ENCODE measurements around the gene SPAG9.

The SPAG9 gene

DNA sequence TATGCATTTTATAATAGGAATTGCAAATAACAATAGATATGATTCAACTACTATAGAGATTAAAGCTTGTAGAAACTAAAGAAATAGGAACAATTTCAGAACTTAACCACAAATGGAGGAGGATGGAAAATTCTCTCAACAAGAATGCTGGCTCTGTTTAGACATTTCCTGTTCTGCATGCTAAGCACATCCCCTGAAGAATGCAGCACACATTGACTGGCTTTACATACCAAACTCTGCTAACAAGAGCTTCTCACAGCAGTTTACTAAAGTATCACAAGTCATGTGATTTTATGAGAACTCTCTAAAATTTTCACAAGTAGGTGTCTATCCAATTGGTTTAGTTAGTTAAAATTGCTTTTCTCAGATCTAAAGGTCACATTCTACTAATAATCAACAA is 85.2 kb downstream of the SPAG9 start:
- peak; percentile 35 for DNase-seq

DNA sequence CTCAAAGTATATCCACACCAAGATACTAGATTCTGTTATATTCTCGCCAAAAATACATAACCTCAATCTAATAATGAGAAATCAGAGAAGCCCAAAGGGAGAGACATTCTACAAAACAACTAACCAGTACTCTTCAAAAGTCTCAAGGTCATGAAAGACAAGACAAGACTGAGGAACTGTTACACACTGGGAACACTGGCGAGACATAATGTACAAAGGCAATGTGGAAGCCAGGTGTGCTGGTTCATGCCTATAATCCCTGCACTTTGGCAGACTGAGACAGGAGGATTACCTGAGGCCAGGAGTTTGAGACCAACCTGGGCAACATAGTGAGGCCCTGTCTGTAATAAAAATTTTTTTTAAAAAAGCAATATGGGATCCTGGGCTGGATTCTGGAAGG is 85.9 kb downstream of the SPAG9 start:
- DNase-seq: no peak

DNA sequence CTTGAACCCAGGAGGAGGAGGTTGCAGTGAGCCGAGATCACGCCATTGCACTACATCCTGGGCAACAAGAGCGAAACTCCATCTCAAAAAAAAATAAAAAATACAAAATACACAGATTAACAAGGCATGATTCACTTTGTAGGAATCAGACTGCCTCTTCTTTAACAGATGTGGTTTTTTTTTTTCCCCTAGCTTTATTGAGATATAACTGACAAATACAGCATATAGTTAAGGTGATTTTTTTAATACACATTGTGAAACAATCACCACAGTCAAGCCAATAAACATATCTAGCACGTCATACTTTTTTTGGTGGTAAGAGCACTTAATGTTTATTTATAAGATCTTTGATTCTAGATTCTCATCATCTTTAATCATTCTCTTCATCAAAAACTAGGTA is 87.8 kb downstream of the SPAG9 start:
- DNase-seq: no peak

DNA sequence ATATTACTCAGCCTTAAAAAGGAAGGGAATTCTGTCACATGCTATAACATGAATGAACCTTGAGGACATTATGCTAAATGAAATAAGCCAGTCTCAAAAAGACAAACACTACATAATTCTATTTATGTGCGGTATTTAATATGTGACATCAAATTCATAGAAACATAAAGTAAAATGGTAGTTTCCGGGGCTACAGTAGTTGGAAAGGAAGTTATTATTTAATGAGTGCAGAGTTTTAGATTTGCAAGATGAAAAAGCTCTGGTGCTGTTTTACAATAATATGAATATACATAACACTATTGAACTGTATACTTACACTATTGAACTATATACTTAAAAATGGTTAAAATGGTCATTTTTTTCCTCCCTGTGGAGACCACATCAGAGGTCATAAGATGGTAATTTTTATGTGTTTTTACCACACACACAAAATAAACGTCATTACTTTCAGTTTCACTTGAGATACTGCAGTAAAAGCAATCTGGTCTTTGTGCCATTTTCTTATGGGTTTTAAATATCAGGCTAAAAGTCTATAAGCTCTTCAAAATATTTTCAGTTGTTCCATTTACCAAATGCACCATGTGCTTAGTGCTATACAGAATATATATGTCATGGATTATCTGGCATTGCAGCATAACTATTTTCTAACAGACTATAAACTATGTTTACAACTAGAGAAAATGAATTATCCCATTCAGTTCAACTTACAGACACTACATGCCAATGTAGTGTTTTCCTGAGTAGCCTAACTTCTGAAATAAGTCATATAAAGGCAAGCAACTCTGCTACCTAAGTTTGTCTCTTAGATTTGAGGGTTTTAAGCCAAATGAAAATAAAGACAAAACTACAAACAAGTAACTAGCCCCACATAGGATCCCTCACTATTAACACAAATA is 90.9 kb downstream of the SPAG9 start:
- DNase-seq: no peak

DNA sequence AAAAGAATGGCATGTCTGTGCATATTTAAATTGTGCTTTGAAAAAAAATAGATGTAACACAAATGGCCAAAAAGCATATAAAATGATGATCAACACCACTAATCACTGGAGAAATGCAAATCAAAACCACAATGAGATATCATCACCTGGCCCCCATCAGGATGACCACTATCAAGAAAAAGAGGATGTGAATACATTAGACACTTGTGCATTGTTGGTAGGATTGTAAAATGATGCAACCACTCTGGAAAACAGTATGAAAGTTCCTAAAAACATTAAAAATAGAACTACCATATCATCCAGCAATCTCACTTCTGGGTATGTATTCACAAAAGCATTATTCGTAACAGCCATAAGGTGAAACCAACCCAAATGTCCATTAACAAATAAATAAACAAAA is 91.5 kb downstream of the SPAG9 start:
- DNase-seq: no peak

DNA sequence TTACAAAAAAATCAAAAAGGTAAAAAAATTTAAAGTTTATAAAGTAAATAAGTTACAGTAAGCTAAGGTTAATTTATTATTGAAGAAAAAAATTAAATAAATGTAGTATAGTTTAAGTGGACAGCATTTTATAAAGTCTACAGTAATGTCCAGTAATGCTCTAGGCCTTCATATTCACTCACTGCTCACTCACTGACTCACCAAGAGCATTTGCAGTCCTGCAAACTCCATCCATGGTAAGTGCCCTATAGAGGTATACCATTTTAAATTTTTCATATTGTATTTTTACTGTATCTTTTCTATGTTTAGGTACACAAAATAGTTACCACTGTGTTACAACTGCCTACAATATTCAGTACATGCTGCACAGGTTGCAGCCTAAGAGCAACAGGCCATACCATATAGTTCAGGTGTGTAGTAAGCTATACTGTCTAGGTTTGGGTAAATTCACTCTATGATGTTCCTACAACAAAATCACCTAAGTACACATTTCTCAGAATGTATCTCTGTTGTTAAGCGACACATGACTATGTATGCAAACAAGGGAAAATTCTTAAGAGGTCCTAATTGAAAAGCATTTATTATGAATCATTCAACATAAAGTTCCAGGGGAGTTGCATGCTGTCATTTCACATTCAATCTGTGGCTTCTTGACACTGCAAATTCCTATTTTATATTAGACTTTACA is 92.3 kb downstream of the SPAG9 start:
- DNase-seq: no peak

DNA sequence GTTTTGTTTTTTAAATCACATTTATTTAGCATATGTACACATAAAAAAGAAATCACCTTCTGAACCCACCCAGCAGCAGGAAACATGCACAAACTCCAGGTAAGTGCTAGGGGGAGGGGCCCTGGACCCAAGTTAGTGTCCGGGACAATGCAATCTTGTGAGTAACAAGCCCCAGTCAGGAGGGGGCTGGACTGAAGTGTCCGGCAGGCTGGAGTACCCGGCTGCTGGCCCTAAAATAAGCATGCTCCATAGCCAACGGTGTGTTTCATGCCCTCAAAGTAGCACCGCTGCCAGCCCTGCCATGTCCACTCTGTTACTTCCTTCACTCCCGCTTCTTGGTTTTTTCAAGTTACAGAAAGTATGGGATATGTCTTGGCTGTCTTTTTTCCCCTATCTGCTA is 102.1 kb downstream of the SPAG9 start:
- DNase-seq: no peak

DNA sequence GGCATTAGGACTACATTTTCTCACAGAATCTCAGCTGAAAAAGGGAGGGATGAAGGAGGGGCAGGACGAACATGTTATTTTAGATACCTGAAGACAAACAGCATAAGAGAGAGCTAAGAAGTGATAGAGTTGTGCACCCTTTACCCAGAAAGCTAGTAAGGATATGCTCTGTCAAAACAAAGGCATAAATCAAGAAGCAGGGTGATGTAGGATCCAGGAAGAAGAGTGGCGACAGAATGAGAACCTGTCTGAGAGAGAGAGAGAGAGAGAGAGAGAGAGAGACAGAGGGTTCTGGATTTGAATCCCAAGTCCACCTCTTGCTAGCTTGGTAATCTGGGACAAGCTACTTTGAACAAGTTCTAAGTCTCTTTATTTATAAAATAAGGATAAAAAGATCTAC is 103.4 kb downstream of the SPAG9 start:
- no peak for DNase-seq

DNA sequence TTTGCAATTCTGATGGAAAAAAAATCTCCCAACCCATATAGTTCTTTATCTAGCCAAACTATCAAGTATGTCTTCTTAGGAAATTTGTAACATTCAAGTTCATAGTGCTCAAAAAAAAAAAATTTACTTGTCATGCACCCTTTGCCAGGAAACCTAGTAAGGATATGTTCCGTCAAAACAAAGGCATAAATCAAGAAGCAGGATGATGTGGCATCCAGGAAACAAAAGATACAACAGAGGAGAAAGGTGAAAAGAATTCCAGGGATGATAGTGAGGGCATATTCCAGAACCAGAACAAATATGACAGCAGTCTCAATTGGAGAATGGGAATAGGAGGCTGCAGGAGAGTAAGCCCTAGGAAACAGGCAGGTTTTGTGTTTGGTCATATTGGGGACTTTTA is 104.6 kb downstream of the SPAG9 start:
- DNase-seq: no peak

DNA sequence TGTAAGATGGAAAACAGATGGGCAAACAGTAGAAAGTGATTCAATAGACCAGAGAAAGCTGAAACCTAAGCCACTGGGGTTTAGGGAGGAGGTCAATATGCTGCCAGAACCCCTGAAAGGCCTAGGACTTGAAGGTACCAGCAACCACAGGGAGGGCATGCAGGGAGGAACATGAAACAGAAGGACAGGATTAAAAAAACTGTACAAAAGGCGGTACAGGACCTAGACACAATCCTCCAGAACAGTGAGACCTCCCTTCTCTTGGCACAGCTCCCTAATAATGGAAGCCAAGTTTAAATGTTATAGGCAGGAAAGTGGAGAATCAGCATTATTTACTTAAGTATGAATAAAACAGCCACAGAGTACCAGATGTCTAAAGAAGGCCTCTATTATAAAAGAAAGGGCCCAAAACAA is 105.5 kb downstream of the SPAG9 start:
- no peak for DNase-seq

DNA sequence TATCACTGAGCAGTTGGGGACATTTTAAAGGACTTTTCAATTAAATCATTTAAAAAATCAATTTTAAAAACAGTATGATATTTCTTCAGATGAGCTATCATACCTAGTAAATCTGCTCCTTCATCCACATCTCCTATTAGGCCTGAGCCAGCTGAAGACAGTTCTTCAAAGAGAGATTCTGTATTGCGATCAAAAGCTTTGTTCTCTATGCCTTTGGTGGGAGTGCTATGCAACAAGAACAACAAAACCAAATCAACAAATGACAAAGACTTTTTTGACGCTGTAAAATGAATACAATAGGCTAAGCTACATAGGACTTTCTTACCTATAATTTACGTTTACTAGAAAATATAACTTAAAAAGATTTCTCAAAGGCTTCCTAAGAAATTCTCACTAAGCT is 106.5 kb downstream of the SPAG9 start:
- DNase-seq: no peak

DNA sequence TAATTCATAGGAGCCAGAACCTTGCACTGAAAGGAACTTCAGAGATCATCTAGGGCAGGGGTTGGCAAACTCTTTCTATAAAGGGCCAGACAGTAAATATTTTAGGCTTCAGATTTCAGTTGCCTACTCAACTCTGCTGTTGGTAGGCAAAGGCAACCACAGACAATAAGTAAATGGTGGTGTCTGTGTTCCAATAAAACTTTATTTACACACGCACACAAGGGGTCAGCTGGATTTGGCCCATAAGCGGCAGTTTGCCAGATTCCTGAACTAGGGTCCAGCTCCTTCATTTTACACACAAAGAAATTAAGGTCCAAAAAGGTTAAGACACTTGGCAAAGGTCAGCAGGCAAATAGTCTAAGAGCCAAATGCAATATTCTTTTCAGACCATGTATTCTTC is 107.3 kb downstream of the SPAG9 start:
- DNase-seq: no peak

DNA sequence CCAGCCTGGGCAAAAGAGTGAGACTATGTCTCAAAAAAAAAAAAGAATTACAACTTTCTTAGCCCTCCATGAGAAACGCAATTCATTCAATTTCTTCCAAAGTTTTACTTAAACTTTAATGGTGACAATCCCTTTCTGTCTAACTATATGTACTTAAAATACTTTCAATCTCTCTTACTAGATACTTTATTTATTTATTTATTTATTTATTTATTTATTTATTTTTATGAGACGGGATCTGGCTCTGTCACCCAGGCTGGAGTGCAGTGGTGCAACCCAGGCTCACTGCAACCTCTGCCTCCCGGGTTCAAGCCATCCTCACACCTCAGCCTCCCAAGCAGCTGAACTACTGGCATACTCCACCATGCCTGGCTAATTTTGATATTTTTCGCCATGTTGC is 108.1 kb downstream of the SPAG9 start:
- no peak for DNase-seq

DNA sequence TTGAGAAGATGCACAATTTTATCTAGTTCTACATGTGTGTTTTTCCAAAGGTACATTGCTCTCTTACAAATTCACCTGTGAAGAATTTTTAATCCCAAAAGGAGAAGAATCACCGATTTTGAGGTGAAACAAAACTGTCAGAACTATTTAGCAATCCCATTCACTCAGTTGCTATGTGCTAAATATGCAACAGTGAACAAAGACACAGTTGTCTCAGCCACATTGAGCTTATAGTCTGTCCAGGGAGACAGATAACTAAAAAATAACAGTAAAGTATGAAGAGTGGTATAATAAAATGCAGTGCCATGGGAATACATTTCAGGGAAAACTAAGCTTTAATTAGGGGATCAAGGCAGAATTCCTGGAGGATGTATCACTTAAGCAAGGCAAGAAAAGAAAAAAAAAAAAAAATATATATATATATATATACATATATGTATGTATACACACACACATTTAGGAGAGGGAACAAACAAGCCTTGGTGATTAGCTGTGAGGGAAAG is 110.4 kb downstream of the SPAG9 start:
- DNase-seq: no peak

DNA sequence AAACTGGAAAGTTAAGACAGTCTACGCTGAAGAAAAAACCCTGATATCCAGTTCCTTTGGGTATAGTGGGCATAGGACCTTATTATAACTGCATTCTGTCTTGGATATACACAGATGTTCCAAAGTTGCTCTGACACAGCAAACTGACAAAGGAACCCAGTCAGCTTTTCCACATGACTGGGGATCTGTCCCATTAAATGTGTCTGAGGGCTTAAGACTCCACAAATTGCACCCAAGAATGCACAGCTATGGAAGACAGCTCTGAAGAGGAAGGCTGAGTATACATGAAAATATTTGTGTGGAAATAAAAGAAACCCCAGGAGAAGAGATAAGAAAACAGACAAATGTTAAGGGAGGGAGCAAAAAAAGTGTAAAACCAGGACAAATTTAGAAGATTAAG is 114.1 kb downstream of the SPAG9 start:
- DNase-seq: no peak

DNA sequence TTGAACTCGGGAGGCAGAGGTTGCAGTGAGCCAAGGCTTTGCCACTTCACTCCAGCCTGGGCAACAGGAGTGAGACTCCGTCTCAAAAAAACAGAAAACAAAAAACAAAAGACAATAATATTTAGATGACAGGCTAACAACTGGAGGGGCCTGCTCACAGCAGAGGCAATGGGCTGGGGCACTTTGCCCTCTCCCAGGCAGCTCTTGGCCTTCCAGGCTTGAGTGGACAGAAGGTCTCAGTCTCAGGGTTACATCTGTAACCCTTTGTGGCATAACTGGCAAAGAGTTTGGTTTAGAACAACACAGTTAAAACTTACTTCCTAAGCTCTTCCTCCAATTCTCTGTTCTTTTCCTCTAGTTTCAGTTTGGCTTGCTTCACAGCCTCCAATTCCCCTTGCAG is 114.9 kb downstream of the SPAG9 start:
- DNase-seq: no peak

DNA sequence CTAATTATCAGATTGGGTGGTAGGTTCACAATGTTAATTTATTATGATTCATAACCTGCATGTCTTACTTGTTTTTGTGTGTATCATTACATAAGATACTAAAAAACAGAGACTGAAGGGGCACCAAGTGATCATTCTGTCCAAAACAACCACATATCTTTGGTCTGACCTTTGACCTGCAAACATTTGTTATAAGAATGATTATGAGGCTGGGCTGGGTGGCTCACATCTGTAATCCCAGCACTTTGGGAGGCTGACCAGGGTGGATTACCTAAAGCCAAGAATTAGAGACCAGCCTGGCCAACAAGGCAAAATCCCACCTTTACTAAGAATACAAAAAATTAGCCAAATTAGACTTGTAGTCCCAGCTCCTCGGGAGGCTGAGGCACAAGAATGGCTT is 116.4 kb downstream of the SPAG9 start:
- no peak for DNase-seq

DNA sequence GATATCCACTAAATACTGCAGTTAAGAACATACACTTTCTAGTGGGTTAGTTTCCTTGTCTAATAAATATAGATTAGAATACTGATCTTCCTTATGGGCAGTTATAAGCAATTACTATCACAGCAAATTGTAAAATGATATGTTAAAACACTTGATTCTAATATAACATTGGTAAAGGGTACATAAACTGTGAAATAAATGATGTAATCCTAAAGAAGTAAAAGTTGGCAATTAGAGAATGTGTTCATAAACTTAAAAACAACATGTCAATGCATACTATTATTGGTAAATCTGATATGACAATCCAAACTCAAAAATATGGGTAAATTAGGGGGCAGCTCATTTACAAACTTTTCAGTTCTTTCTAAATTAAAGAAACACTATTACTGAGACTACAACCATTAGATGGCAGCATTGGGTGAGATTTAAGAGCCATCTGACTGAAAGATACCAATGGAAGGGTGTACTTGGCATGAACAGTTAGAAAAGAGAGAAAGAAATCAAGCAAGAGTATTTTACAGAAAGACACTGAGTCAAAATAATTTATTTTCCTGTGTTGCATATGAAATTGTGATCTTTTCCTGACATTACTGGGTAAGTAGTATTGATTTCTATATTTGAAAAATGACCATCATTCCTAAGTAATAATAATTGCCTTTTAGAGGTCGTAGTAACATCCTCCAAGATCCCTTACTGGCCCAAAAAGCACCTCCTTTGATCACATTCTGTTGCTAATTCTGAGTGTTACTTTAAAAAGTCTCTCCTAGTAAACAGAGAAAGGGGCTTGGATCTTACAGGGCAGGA is 119.6 kb downstream of the SPAG9 start:
- DNase-seq: no peak

DNA sequence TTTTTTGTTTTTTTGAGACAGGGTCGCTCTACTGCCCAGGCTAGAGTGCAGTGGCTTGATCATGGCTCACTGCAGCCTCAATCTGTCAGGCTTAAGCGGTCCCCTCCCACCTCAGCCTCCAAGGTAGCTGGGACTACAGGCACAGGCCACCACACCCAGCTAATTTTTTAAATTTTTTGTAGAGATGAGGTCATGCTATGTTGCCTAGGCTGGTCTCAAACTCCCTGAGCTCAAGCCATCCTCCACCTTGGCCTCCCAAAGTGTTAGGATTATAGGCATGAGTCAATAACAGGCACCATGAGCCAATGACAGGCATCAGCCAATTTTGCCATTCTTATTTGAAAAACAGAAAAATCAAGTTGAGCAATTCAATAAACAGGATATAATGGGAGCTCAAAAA is 125.0 kb downstream of the SPAG9 start:
- DNase-seq: no peak

DNA sequence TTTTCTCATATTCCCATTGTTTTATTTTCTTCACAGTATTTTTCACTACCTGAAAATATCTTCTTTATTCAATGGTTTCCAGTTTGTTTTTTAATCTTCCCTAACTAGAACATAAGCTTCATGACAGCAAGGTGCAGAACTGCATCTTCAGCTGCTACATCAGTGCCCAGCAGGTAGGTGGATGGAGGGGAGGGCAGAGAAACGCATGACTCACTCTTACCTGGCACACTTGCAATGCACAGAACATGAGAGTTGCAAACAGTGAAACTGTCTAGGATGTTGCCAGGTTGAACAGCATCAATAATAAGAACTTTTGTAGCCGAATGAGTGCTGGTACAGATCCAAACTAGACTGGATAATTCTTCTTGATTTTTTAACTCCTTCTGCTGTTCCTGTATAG is 127.1 kb downstream of the SPAG9 start:
- DNase-seq: no peak

DNA sequence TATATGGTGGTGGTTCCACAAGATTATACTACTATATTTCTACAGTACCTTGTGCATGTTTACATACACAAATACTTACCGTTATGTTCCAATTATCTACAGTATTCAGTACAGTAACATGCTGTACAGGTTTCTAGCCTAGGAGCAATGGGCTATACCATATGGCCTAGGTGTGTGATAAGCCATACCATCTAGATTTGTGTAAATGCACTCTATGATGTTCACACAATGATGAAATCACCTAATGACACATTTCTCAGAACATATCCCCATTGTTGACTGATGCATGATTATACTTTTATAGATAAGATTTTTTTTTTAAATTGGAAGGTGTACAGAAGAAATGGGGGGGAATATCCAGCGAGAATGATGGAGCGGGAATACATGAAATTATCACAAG is 131.5 kb downstream of the SPAG9 start:
- no peak for DNase-seq

DNA sequence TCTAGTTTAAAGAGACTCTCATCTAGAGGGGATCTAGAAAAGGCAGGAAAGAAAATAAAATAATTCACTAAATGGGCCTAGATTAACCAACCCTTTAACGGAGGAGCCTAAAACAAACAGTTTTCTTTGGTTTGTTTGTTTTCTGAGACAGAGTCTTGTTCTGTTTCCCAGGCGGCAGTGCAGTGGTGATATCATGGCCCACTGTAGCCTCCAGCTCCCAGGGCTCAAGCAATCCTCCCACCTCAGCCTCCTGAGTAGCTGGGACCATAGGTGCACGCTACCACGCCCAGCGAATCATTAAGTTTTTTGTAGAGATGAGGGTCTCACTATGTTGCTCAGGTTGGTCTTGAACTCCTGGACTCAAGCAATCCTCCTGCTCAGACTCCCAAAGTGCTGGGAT is 132.2 kb downstream of the SPAG9 start:
- DNase-seq: no peak

DNA sequence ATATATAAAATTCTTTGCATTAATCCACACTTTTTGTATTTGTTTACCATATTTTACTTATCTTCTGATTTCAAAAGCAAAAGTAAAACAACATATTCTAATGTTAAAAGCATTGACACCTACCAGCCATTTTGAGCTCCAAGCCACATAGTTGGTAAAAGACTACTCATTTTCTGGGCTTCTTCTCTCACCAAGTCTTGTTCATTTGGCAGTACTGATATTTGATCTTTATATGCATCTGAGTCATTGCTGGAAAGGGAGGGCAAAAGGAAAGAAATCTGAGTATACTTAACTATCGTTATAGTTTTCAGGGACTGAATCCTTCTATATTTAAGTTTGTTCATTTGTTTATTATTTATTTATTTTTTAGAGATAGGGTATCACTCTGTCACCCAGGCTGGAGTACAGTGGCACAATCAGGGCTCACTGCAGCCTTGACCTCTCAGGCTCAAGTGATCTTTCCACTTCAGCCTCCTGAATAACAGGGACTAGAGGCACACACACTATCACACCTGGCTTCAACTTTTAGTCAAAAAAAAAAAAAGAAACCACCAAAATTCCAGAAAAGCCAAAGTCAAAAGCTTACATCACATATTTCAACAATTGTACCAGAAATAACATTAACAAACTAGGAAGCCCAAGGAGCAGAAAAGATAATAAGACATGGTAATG is 133.5 kb downstream of the SPAG9 start:
- DNase-seq: no peak

Measured in femur (tissue), 1 donor.